Retinal pigment epithelial cell (primary cell): ENCODE data around the gene LCN15.

ENCODE experiments used
- DNase-seq: peaks from one replicate; pipeline ENCODE4 v3.0.0-alpha.2; 2010; ENCODE audit warnings: low read depth
- H3K4me3 ChIP-seq: 2 replicates; pipeline ENCODE4 v1.5.1; 2011; ENCODE audit warnings: mild to moderate bottlenecking, low read length, control low read depth, moderate library complexity
- CTCF ChIP-seq: conservative IDR thresholded peaks from 2 replicates; pipeline ENCODE4 v1.5.1; 2011; ENCODE audit warnings: low read depth, low read length, control low read depth, inconsistent platforms

LCN15 gene

GRCh38 chr9:136764301-136764891 is at the start of gene LCN15:
LCN15 (minus strand) TSS chr9:136764518; CDS start chr9:136764488, 30 bp downstream.
- H3K4me3 ChIP-seq = no peak within 1 kb of the TSS
- DNase-seq = no peak
- TF ChIP-seq CTCF = no peak

- TF ChIP-seq CTCF = no peak
- peak overlapping the region; percentile 80 for H3K4me3 ChIP-seq
- no peak for DNase-seq
These were observed 44.5 kb upstream of the LCN15 start for GRCh38 chr9:136808806-136809158.

GRCh38 chr9:136808075-136808805 is 43.9 kb upstream of the LCN15 start:
- TF ChIP-seq CTCF = no peak
- no peak for DNase-seq
- peak overlapping the region; percentile 80 for H3K4me3 ChIP-seq

- DNase-seq = no peak
- H3K4me3 ChIP-seq = peak within 1 kb of the TSS; percentile 80
- TF ChIP-seq CTCF = no peak
These were observed 43.2 kb upstream of the LCN15 start, which contains the start of gene RABL6 for GRCh38 chr9:136807281-136808074. RABL6 (plus strand) TSS chr9:136807948; CDS start chr9:136808197, 249 bp downstream.

GRCh38 chr9:136806631-136807201 is 42.4 kb upstream of the LCN15 start:
- no peak for DNase-seq
- H3K4me3 ChIP-seq = peak overlapping the region; percentile 64
- TF ChIP-seq CTCF = no peak

- no peak for TF ChIP-seq CTCF
- no peak overlapping the region for H3K4me3 ChIP-seq
- DNase-seq = no peak
These were observed 41.7 kb upstream of the LCN15 start for GRCh38 chr9:136806067-136806466.
